HG02763 (cell line): ENCODE data around the gene CRYZL1.
A peak's percentile ranks its signal among the peaks of the same experiment; 100 is the strongest.

ENCODE experiments used
- ATAC-seq: cut with Tn5 transposase; IDR thresholded peaks from one replicate; pipeline ENCODE4 v1.9.1; 2021; ENCODE audit warnings: mild to moderate bottlenecking, moderate library complexity; ENCODE audit not compliant: unreplicated experiment

Gene CRYZL1

DNA sequence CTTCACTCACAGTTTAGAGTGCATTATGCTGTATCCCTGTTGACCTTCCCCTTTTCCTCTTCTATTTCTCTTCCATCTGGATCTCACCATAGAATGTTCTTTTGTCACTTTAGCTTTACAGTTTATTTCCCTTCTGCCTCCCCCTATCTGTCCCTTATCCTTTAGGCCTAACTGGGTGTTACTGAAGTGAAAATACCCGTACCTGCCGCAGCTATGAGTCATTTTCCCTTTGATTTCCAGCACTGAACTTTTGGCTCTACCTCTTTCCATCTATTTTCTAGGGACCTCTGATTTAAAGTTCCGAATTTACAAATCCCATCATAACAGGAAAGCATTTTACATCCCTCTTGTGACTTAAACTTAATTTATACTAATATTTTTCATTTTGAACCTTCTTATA is 20.5 kb upstream of the CRYZL1 start:
- ATAC-seq: no peak

DNA sequence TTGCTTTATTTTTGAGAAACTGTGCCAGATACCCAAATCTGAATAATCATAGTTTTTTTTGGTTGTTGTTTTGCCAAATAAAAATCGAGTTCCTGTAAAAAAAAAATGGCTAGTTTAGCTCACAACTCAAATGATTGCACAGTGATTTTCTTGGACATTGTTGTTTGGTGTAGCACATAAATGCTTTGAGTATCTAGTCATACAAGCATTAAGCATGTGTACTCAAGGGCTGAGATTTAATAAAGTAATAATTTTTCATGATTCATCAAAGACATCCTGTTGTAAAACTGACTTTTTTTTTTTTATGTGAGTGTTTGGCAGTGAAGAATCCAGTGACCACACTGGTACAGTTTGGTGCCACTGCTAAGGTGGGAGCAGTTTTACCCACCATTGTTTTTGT is 19.6 kb upstream of the CRYZL1 start:
- no peak for ATAC-seq

DNA sequence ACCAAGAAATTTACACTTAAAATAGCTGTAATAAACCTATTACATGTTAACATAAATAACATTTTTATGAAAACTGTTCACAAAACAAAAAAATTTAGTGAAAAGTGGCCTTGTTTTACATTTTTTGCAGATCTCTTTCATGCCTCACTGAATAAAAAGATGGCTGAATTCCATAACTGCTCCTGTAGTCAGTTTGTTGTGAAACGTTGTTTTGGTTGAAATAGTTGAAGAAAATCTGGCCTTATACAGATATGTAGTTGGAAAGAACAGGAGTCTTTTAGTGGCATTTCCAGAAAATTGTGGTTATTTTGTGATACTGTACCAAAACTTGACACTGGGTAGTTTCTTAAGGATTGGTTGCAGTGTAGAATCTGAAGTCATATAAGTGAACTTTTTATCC is 18.9 kb upstream of the CRYZL1 start:
- no peak for ATAC-seq

DNA sequence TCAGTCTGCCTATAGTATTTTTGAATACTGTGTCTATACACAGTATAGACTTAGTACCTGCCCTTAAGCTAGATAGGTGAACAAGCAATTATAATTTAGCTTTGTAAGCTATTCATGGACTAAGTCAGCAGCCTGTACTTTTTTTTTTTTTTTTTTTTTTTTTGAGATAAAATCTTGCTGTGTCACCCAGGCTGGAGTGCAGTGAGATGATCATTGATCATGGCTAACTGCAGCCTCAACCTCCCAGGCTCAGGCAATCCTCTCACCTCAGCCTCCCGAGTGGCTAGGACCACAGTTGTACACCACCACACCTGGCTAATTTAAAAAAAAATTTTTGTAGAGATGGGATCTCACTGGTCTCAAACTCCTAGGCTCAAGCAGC is 18.0 kb upstream of the CRYZL1 start:
- no peak for ATAC-seq

DNA sequence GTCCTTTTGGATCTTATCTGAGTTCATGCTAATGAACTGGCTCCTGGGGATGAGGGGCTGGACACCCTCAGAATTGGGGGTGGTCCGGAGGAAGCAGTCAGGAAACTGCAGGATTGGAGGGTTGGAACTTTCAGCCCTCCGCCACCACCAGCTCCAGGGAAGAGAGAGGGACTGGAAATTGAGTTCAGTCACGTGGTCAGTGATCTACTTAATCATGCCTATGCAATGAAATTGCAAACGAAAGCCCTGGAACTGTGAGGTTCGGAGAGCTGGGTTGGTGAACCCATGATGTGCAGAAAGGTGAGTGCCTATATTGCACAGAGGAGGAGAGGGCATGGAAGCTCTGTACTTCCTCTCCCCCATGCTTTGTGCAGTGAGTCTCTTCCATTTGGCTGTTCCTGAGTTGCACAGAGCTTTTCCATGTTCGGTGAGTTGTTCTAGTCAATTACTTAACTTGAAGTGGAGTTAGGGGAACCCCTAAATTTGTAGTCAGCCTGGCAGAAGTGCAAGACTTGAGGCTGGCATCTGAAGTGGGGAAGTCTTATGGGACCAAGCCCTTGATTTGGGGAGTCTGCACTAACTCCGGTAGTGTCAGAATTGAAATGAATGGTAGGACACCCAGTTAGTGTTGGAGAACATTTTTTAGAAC is 17.5 kb upstream of the CRYZL1 start:
- ATAC-seq: no peak

DNA sequence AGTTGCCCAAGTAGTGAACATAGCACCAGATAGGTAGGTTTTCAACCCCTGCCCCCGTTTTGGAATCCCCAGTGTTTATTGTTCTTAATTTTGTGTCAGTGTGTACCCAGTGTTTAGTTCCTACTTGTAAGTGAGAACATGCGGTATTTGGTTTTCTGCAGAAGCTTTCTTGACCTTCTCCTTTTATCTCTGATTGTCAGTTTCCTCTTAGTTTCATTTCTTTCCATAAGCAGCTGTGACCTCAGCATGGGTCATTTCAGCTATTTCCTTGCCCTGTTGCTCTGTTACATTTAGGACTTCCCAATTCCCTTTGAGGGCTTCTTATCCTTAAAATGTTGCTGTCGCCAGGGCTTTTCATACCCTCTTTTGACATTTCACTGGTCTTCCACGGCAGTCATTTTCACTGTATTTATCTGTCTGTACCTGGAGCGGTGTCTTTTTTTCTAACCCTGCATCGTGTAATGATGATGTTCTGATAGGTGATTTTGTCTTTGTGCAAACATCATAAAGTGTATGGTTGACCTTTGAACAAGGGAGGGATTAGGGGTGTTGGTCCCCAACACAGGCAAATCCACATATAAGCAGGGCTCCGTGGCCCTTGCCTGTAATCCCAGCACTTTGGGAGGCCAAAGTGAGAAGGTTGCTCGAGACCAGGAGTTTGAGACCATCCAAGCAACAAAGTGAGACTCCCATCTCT is 15.7 kb upstream of the CRYZL1 start:
- ATAC-seq: no peak

DNA sequence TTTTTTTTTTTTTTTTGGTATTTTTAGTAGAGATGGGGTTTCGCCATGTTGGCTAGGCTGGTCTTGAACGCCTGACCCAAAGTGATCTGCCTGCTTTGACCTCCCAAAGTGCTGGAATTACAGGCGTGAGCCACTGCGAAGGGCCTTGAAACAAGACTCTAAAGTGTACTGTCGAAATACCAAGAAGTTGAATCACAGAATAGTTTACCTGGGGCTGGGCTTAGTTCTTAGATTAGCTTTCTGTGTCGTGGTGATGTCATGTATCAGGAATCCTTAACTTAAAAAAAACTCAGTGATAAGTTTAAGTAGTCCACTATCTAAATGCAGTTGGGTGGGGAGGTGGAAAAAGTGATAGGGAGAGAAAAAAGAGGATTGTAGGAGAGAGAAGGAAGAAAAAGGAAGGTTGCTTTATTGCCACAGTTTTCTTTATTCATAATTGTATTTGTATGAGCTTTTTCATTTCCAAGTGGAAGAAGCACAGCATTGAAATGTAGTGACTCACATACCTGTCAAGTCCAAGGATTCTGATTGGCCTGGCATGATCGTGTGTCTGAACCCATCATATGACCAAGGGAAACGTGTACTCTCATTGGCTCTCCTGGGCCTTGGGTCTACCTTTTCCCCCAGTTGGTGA is 14.2 kb upstream of the CRYZL1 start:
- ATAC-seq: no peak

DNA sequence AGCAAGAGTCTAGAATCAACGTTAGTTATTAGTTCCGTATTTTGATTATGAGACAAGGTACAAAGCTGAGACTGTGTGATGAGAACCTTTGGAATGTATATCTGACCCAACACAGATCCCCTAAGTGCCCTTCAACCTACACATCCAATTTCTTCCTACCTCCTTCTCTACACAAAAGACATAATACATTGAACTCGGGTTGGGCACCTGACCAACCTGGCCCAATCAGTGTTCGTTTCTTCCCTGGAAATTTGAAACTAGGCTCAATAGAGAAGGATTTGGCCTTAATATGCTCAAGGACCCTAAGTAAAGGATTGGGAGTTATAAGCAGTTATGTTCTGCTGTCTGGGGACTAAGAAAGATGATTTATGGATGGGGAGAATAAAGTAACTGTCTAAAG is 12.9 kb upstream of the CRYZL1 start:
- ATAC-seq: no peak

DNA sequence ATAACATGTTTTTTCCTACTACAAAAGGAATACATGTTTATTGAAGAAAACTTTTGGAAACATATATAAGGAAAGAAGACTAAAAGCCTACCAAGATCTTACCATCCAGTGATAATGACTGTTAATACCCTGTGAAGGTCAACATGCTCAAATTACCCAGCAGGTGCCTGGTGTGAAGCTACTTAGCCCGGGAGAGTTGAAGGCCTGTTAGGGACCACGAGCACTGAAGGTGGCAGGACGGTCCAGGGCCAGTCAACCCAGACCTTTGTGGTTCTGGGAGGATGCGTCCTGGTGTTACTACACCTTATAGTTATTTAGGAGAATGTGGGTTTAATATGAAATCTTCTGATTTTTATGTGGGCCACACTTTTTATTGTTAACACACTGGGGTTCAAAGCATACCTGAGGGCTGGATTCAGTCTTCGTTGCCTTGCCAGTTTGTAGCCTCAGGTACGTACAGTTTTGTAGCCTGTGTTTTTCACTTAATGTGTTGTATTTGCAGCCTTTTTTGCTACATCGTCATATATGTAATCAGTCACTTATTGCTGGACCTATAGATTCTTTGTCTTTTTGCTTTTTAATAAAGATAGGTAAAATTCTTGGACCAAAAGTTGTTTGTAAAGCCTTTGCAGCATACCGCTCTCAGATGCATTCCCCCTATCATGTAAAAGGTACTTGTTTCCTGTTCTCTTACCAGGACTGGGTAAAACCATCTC is 10.6 kb upstream of the CRYZL1 start:
- no peak for ATAC-seq

DNA sequence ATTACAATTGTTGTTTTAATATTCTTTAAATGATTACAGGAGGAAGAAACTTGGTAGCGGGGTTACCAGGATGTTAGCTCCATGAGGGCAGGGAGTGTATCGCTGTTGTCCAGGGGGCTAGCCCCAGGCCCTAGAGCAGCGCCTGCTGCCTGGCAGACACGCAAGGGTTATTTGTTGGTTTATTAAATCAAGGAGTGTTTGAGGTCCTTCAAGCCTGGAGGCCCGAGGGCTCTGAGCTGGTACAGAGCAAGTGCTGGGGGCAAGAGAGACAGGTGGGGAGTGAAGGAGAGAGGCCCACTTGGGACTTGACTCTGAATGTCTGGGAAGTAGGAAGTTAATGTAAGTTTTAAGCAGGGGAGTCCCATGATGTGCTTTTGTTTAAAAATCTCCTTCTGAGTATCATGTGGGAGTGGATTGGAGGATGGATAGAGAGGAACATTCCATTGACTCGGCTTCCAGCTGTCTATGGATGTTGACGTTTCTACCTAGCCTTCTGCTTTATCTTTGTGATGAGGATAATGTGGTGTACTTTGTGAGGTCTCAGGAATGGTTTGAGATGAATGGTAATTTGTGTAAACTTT is 9.5 kb upstream of the CRYZL1 start:
- no peak for ATAC-seq

DNA sequence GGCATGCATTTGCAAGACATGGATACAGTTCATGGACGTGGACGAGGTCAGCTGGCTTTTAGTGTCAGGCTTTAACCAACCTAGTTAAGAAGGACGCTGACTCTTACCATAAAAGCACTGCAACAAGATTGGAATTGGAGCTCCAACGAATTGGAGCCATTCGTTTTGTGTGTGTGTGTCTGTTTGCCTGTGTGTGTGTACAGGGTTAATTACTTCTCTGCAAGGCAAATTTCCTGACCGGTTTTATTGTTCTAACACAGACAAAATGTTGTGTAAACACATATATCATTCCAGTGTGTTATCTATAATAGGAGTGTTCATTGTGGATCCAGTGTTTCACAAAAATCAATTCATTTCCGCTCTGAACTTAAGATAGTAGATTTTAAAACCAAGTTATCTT is 8.7 kb upstream of the CRYZL1 start:
- ATAC-seq: no peak

DNA sequence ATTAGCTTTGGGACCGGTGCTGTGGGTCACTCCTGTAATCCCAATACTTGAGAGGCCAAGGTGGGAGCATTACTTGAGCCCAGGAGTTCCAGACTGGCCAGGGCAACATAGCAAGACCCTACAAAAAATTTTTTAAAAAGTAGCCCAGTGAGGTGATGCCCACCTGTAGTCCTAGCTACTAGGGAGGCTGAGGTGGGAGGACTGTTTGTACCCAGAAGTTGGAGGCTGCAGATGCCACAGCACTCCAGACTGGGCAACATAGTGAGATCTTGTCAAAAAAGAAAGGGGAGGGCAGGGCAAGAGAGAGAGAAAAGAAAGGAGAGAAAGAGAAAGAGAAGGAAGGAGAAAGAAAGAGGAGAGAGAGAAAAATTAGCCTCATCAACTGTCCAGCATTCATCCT is 7.0 kb upstream of the CRYZL1 start:
- no peak for ATAC-seq

DNA sequence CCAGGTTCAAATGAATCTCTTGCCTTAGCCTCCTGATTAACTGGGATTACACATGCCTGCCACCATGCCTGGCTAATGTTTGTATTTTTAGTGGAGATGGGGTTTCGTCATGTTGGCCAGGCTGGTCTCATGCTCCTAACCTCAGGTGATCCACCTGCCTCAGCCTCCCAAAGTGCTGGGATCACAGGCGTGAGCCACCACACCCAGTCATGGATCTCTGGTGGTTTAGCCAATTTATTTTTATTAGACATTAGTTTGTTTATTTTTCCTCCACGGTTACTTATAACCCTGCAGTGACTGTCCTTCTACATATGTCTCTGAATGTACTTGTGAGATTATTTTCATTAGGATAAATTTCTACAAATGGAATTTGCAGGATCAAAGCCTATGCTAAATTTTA is 6.0 kb upstream of the CRYZL1 start:
- ATAC-seq: no peak

DNA sequence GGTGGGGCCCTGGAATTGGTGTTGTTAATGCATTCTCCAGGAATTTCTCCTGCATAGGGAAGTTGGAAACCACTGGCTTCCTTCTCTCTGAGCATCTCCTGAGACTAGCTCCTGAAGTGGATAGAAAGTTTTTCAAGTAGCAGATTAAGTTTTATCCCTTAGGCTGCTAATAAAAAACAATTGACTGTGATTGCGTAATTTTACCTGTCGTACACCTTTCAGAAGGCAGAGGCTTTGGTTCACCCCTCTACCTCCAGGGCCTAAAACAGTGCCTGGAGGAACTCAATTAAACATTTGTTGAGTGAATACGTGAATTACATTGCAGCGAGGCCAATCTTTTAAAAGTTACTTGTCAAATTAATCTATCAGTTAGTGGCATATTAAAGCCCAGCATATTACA is 4.2 kb upstream of the CRYZL1 start:
- no peak for ATAC-seq

DNA sequence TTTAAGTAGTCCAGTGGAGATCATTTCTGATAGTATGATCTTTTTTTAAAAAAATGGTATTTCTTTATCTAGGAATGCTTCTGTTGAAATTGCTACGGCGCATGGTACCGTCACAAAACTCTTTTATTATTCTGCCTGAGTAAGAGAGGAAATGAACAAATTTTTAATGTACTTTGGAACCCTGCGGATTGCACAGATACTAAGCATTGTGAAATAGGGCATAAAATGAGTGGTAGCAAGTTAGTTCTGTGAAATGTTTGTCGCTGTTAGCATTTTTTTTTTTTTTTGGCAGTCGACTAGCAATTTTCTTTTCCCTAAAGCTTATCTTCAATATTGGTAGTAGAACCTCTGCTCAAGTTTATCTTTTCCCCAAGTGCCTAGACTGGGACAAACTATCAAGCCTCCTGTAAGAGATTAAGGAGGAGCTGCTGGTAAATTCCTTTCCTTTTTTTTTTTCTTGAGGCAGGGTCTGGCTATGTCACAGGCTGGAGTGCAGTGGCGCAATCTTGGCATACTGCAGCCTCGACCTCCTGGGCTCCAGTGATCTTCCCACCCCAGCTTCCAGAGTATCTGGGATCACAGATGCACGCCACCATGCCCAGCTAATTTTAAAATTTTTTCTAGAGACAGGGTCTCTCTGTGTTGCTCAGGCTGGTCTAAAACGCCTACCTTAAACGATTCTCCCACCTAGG is 3.0 kb upstream of the CRYZL1 start:
- no peak for ATAC-seq

DNA sequence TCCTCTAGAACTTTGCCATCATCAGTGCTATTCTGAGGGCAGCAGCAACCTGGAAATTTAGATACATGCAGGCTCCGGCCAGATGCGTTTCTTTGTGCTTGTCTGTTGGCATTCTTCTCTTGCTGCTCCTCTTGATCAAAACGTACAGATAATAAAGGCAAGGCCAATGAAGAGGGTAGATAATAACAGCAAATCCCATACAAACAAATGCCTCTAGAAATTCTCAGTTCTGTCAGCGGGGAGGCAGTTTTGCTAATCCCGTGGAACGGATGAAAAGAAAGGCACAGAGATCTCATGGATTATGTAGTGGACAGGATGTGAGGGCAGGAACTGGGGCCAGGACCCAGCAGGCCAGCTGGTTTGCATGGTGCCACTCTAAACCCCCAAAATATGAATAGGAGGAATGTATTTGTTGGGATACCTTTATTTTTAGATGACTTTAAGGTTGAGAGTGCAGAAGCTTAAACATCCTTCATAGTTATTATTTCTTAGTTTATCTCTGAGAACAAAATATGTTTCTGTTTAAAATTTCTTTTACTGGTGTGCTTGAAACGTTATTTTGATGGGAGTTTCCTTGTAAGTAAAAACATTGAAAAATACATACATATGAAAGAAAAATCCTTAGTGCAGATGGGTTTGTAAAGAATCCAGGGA is 2.2 kb upstream of the CRYZL1 start:
- ATAC-seq: no peak

DNA sequence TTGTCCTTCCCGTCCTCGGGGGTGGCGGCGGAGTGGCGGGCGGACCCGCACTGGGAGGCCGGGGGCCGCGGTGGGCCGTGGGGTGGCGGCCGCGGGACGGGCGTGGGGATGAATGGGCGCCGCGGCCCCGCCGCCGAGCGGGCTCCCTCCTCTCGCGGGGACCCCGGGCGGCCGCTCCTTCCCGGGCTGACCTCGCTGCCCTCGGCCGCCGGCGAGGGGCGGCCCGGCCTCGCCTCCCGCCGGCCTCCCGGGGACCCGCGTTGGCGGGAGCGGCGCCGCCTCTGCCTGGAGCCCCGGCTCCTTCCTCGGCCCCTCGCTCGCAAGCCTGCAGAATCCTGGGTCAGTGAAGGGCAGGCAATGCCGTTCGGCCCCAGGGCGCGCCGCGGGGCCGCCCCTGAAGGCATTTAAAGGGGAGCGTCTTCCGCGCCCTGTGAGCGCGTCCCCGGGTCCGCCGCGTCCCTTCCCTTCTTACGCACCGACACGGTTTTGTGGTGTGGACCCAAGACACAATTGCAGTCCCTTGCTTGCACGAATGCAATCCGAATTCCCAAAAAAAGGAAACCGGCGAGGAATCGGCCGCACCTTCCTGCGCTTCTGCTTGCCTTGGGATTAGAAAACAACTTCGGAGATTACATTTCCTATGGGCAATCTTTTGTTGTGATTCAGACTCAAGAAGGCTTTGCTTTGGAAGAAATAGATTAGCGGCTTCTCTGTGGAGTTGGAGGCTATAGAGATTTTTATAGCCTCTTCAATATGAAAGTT is 1.5 kb upstream of the CRYZL1 start:
- no peak for ATAC-seq

DNA sequence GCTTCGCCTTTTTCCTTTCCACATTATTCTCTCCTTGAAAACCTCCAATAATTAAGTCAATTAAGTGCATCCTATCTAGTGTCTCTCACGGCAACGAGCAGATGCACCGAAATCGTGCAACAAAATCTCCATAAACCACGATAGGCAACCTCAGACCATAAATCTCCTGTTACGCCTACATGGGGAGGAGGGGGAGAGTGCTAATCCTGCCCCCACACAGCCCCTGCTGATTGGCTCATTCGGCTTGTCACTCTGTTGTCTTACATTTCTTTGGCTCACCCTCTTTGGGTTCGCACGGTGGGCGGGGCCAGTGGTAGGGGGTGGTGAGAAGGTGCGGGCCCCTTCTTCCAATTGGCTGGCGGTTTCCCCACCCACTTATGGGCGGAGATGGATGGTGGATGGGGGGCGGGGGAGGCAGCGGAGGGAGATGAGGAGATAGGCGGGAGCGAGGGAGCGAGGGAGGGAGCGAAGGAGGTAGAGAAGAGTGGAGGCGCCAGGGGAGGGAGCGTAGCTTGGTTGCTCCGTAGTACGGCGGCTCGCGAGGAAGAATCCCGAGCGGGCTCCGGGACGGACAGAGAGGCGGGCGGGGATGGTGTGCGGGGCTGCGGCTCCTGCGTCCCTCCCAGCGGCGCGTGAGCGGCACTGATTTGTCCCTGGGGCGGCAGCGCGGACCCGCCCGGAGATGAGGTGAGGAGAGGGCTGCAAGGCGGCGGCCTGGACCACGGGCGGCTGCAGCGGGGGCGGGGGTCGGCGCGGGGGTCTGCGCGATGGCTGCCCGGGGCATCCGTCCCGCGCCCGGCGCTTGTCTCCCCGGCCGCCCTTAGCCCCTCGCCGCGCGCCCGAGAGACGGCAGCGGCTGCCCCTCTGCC is 720 bp upstream of the CRYZL1 start, which contains the start of gene ITSN1:
TSS of gene ITSN1 (plus strand) at position 475 of the 869 bp plus-strand sequence. CDS start 76,328 bp downstream, outside the sequence.
- ATAC-seq: peak; percentile 80
